Stimulated activated CD8-positive, alpha-beta memory T cell treated with anti-CD3 and anti-CD28 coated beads, Interleukin-2, amount 100 ng/mL, for 48 hours (primary cell): ENCODE measurements around the gene ACOT2.

Experiments used
- DNase-seq, 2 donors: peaks; one replicate each; pipeline ENCODE4 v3.0.0-alpha.2; 2020; ENCODE audit warnings: low read depth in 2 of 2

The ACOT2 gene

DNA sequence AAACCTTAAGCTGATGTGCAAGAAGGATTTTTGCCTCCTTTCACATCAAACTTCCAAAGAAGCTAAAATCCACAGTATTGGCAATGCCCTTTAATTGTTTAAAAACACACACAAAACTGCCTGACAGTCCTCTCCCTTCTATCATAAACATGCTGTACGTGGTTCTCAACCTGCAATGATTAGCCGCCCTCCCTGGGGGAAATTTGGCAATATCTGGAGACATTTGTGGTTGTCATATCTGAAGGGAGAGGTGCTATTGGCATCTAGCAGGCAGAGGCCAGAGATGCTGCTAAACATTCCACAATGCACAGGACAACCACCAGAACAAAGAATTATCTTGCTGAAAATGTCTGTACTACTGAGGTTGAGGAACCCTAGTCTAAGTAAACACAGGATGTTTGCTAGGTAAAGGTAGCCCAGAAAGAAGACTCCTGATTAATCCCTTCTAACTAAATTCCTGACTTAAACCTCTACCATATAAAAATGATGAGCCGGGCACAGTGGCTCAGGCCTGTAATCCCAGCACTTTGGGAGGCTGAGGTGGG lies 44.5 kb downstream of the ACOT2 start:
- DNase-seq, result no peak

- DNase-seq, result no peak
Observed at GRCh38 chr14:73616831-73617230, 47.8 kb downstream of the ACOT2 start.

DNA sequence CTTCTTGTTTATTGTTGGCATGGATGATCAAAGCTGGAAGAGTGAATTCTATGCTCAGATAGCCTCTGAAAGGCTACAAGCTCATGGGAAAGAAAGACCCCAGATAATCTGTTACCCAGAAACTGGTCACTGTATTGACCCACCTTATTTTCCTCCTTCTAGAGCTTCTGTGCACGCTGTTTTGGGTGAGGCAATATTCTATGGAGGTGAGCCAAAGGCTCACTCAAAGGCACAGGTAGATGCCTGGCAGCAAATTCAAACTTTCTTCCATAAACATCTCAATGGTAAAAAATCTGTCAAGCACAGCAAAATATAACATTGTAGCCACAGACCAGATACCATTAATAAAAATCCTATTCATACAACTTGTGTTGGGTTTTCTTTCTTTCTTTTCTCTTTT lies 50.5 kb downstream of the ACOT2 start:
- DNase-seq, result no peak

DNA sequence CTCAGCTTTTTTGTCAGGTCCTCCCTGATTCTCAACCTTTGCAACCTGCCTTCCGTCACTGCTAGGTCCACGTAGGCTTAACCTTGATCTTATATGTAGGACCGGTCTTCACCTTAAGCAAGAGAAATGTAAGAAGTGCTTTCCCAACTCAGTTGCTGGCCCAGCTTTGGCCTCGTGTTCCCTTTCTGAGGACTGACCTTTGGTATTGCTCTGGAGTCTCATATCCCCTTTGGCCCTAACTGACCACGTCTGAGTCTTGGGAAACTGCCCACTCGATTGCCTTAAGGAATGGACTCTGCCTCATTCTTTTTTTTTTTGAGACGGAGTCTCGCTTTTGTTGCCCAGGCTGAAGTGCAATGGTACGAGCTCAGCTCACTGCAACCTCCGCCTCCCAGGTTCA lies 51.3 kb downstream of the ACOT2 start:
- no peak for DNase-seq

GRCh38 chr14:73623504-73624054 lies 54.6 kb downstream of the ACOT2 start:
- no peak for DNase-seq
